B cell (primary cell): ENCODE data around the gene VOPP1. TPM values are rescaled to one million over a fixed set of nuclear protein-coding genes. Genes with fewer than 3 reads are reported as not detected.
A peak's percentile ranks its signal among the peaks of the same experiment; 100 is the strongest.

ENCODE experiments used
- ATAC-seq: fragments of 200-7000 bp; cut with Tn5 transposase; one replicate; pipeline ENCODE4 v1.10.0; 2021; ENCODE audit warnings: low read depth, mild to moderate bottlenecking, moderate number of reproducible peaks, moderate library complexity
- CTCF ChIA-PET: fragments of 350-600 bp; sonication (Branson Sonifier 250); formaldehyde crosslinking; loops from one replicate; lab custom pipeline; 2021; ENCODE audit warnings: antibody characterized with exemption, inconsistent platforms; lab: Charles Lee
- POLR2A ChIA-PET: fragments of 350-600 bp; sonication (Branson Sonifier 250); formaldehyde crosslinking; loops from one replicate; lab custom pipeline; 2021; ENCODE audit warnings: antibody characterized with exemption; lab: Charles Lee
- DNase-seq: peaks from one replicate; pipeline ENCODE4 v3.0.0; 2013
- H2AFZ ChIP-seq: 2 replicates; pipeline ENCODE4 v1.6.1; 2012; ENCODE audit warnings: mild to moderate bottlenecking, low read depth, low read length; ENCODE audit not compliant: insufficient read depth, poor library complexity, severe bottlenecking
- H3K27ac ChIP-seq, 2 donors: 1 replicate in 1 of 2; 2 replicates in 1 of 2; pipeline ENCODE4 v1.5.1; 2012 to 2013; ENCODE audit warnings: low read length in 2 of 2, mild to moderate bottlenecking in 2 of 2, moderate library complexity in 1 of 2
- H3K27me3 ChIP-seq, 4 experiments: fragments of 200-600 bp in 1 of 4; sonication (generic) in 1 of 4; replicated peaks in 1 of 4; 1 replicate in 2 of 4; 2 replicates in 2 of 4; pipeline versions ENCODE4 v1.6.1 to v1.7.0; 2013 to 2016; ENCODE audit warnings: low read length in 3 of 4, mild to moderate bottlenecking in 2 of 4, mixed read lengths in 1 of 4, moderate library complexity in 1 of 4; ENCODE audit not compliant: insufficient read depth in 4 of 4, control insufficient read depth in 3 of 4; ENCODE audit errors: control extremely low read depth in 1 of 4
- H3K36me3 ChIP-seq, 2 experiments: replicated peaks in 1 of 2; 1 replicate in 1 of 2; 2 replicates in 1 of 2; pipeline versions ENCODE4 v1.6.1 to v1.7.1; 2013; ENCODE audit warnings: low read length in 1 of 2; ENCODE audit not compliant: insufficient read depth in 2 of 2, control insufficient read depth in 1 of 2; ENCODE audit errors: control extremely low read depth in 1 of 2, extremely low read depth in 1 of 2
- H3K4me1 ChIP-seq, 2 donors: fragments of 200-600 bp in 1 of 2; sonication (generic) in 1 of 2; 1 replicate in 1 of 2; 2 replicates in 1 of 2; pipeline versions ENCODE4 v1.5.1 to v1.6.1; 2013 to 2017; ENCODE audit warnings: low read length in 2 of 2; ENCODE audit not compliant: control insufficient read depth in 2 of 2, insufficient read depth in 2 of 2
- H3K4me2 ChIP-seq: replicated peaks from 2 replicates; pipeline ENCODE3; 2012; ENCODE audit warnings: mild to moderate bottlenecking, low read depth, low read length; ENCODE audit not compliant: poor library complexity, severe bottlenecking
- H3K4me3 ChIP-seq, 5 experiments: fragments of 200-600 bp in 1 of 5; sonication (generic) in 1 of 5; 1 replicate in 3 of 5; 2 replicates in 2 of 5; pipeline versions ENCODE4 v1.5.1 to v1.7.0; 2011 to 2016; ENCODE audit warnings: low read length in 4 of 5, mild to moderate bottlenecking in 4 of 5, low read depth in 2 of 5, control low read depth in 1 of 5, moderate library complexity in 1 of 5; ENCODE audit not compliant: insufficient read depth in 1 of 5; ENCODE audit errors: control extremely low read depth in 1 of 5, extremely low read depth in 1 of 5
- H3K79me2 ChIP-seq: fragments of 200-600 bp; sonication (generic); one replicate; pipeline ENCODE4 v1.6.0; 2016; ENCODE audit warnings: low read length; ENCODE audit not compliant: control insufficient read depth, insufficient read depth
- H3K9ac ChIP-seq: fragments of 200-600 bp; sonication (generic); 2 replicates; pipeline ENCODE4 v1.6.1; 2017; ENCODE audit warnings: mild to moderate bottlenecking, low read length, moderate library complexity
- H3K9me3 ChIP-seq, 3 donors: one replicate each; pipeline versions ENCODE4 v1.6.1 to v1.7.1; 2013; ENCODE audit warnings: low read length in 2 of 3; ENCODE audit not compliant: control insufficient read depth in 2 of 3, insufficient read depth in 1 of 3; ENCODE audit errors: control extremely low read depth in 1 of 3
- H4K20me1 ChIP-seq: 2 replicates; pipeline ENCODE4 v1.6.0; 2012; ENCODE audit warnings: mild to moderate bottlenecking, low read length; ENCODE audit not compliant: insufficient read depth, control insufficient read depth, poor library complexity, severe bottlenecking
- H3K27ac Mint-ChIP-seq: one replicate; pipeline ENCODE4 v1.8.0; 2021; ENCODE audit warnings: mixed read lengths
- H3K27me3 Mint-ChIP-seq: one replicate; pipeline ENCODE4 v1.8.0; 2021; ENCODE audit warnings: mixed read lengths
- H3K4me1 Mint-ChIP-seq: one replicate; pipeline ENCODE4 v1.8.0; 2021; ENCODE audit warnings: mixed read lengths
- H3K4me3 Mint-ChIP-seq: one replicate; pipeline ENCODE4 v1.8.0; 2021; ENCODE audit warnings: mixed read lengths
- H3K9me3 Mint-ChIP-seq: one replicate; pipeline ENCODE4 v1.8.0; 2022; ENCODE audit warnings: mixed read lengths; ENCODE audit not compliant: insufficient read depth
- CTCF ChIP-seq: fragments of 200-600 bp; IDR thresholded peaks from one replicate; pipeline ENCODE4 v1.8.0; 2022; ENCODE audit warnings: antibody characterized with exemption, mild to moderate bottlenecking
- EZH2 ChIP-seq: IDR thresholded peaks from 2 replicates; pipeline ENCODE4 v1.6.1; 2012; ENCODE audit warnings: borderline replicate concordance, low read depth, mild to moderate bottlenecking, moderate library complexity, low read length; ENCODE audit not compliant: insufficient read depth, poor library complexity, severe bottlenecking
- WGBS: methylation state at CpG from one replicate; pipeline ENCODE4 v1.1.5; 2013; ENCODE audit warnings: missing lambda C conversion rate; ENCODE audit not compliant: insufficient coverage; 5-methylcytosine and 5-hydroxymethylcytosine counted together
- intact Hi-C: fragments of 100-400 bp; cut with micrococcal nuclease; formaldehyde crosslinking; loops from one replicate; pipeline ENCODE4 v1.10.0; 2022
- polyA plus RNA-seq: library from polyadenylated mRNA; depleted of rRNA; stranded (reverse); fragments of >200 nt; gene quantifications from 2 replicates; pipeline ENCODE4 v1.2.3, GENCODE V29; 2012
- total RNA-seq, 2 donors: library from RNA; stranded (reverse); fragments of 120-200 nt in 1 of 2; gene quantifications; 1 replicate in 1 of 2; 2 replicates in 1 of 2; pipeline versions ENCODE4 v1.2.3 to v1.2.4, GENCODE V29; 2013 to 2022

Gene VOPP1
- total and polyA plus RNA-seq, 2 donors (not counting 1 experiment from before 2014, with no cell fraction given), result 53.2 to 256 TPM

DNA sequence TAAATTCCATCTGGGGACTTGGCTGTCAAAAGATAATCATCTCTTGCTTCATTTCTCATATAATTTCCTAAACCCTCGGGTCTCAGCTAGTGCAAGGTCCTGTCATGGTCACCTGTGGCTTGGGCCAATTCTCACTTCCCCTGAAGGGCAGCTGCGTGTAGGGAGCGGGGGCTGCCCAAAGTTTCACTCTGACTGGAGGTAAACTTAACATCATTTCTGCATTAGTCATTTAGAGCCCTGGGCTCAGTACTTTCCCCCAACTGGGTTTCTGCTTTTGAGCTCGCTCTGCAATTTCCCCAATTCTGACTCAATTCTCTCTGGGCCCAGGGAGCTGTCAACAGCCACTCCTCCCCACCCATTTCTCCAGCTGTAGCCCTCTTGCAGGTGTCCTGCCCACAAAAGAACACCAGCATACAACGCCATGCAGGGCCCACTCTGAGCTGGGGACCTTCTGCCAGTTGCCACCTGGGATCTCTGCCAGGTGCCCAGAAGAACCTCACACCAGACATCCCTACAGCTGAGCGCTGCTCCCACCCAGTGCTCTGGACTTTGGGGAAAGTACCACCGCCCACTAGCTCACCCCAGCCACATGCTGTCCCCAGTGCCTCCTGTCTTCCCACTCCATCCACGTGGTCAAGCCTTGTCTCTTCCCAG is 37.9 kb downstream of the VOPP1 start:
- H3K4me3 Mint-ChIP-seq, result peak overlapping the region; percentile 83
- 4% methylated on average over 8 of the region's 8 CpGs for WGBS

More for the DNA sequence above, 37.9 kb downstream of the VOPP1 start:
- Histone ChIP-seq H3K79me2 (peaks cover 78% of the 10 kb centered on the region), H3K4me2 (peak overlapping the region; percentile 77), H3K9ac (peak overlapping the region; percentile 76), H3K4me1 (peaks cover 76 to 95% of the 10 kb centered on the region in 2 donors), H3K27ac (peak overlapping the region; percentile 100), H2AFZ (no peak overlapping the region), H4K20me1 (peaks cover 10% of the 10 kb centered on the region), H3K9me3 (no peaks in the 10 kb centered on the region), H3K27me3 (no peaks in the 10 kb centered on the region), H3K4me3 (peak overlapping the region in 3 of 5 experiments; percentile 3 to 59 (median 34)), H3K36me3 (no peaks in the 10 kb centered on the region)
- Mint-ChIP-seq H3K27me3 (no peaks in the 10 kb centered on the region), H3K4me1 (peaks cover 94% of the 10 kb centered on the region), H3K27ac (peak overlapping the region; percentile 99), H3K9me3 (no peaks in the 10 kb centered on the region)
- CTCF ChIA-PET, result interaction anchor here (0.7 to 5.1 kb wide), 22 partner anchors 10 to 169 kb away, joined by 3 to 73 read pairs (median 4); partner anchors contain the start of gene VOPP1
- ATAC-seq (peak; percentile 67), DNase-seq (peak; percentile 94)
- POLR2A ChIA-PET, result interaction anchor here (0.5 to 9.8 kb wide), 9 partner anchors 8 to 50 kb away, joined by 4 to 157 read pairs (median 4); partner anchors contain the start of gene VOPP1
- intact Hi-C loops, result loop anchor here (1.0 to 5.0 kb wide), 4 partner anchors 22 to 462 kb away; partner anchors contain the start of gene LANCL2
- TF ChIP-seq EZH2, result no peak
- no peak for TF ChIP-seq CTCF
